OCI-LY3 (cell line): ENCODE measurements around the gene LAP3.

Experiments used
- CTCF ChIP-seq: fragments of 200-600, 300-600 bp; sonication (generic); IDR thresholded peaks from 2 replicates; pipeline ENCODE4 v1.5.1; 2014; ENCODE audit warnings: antibody characterized with exemption, low read length, low read depth
- EZH2phosphoT487 ChIP-seq: fragments of 200-600 bp; shearing (Covaris generic); IDR thresholded peaks from 2 replicates; pipeline ENCODE4 v1.6.1; 2018; ENCODE audit warnings: antibody characterized with exemption, mixed run types, low read depth

- no peak for TF ChIP-seq CTCF
- TF ChIP-seq EZH2phosphoT487, result no peak
These were observed 42.6 kb downstream of the LAP3 start for GRCh38 chr4:17619416-17620105.
